ENCODE measurements around the gene PALLD.
"Not testable (repeated sequence)": the region's sequence is repeated elsewhere in the genome, so short reads cannot be mapped to it uniquely, and the experiment has no call there.

DNA sequence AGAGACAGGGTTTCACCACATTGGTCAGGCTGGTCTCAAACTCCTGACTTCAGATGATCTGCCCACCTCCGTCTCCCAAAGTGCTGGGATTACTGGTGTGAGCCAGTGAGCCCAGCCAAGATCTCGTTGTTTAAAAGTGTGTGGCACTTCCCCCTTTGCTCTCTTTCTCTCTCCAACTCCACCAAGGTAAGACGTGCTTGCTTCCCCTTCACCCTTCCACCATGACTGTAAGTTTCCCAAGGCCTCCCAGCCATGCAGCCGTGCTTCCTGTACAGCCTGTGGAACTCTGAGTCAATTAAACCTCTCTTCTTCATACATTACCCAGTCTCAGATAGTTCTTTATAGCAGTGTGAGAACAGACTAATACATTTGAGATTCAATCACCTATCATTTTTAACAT, 309.4 kb downstream of the PALLD start:
- TF ChIP-seq, protein P1, sequence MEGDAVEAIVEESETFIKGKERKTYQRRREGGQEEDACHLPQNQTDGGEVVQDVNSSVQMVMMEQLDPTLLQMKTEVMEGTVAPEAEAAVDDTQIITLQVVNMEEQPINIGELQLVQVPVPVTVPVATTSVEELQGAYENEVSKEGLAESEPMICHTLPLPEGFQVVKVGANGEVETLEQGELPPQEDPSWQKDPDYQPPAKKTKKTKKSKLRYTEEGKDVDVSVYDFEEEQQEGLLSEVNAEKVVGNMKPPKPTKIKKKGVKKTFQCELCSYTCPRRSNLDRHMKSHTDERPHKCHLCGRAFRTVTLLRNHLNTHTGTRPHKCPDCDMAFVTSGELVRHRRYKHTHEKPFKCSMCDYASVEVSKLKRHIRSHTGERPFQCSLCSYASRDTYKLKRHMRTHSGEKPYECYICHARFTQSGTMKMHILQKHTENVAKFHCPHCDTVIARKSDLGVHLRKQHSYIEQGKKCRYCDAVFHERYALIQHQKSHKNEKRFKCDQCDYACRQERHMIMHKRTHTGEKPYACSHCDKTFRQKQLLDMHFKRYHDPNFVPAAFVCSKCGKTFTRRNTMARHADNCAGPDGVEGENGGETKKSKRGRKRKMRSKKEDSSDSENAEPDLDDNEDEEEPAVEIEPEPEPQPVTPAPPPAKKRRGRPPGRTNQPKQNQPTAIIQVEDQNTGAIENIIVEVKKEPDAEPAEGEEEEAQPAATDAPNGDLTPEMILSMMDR (optimal IDR thresholded peaks at IDR 0.05 in 1 of 3, IDR thresholded peaks at IDR 0.05 in 1 of 3, conservative IDR thresholded peaks at IDR 0.05 in 1 of 3; ENCODE audit: extremely low read depth in 1 of 3, insufficient read depth in 2 of 3, low read length in 3 of 3), result not testable (repeated sequence)
- not testable (repeated sequence) for TF ChIP-seq EZH2 (IDR thresholded peaks at IDR 0.05; ENCODE audit: low read length)

All from keratinocyte (primary cell).